ENCODE results near the gene PXMP4. TPM values are rescaled to one million over a fixed set of nuclear protein-coding genes. Genes with fewer than 3 reads are reported as not detected.

PXMP4 gene
- total RNA-seq, 4 donors from 2014 or later = 3.4 to 11.7 (median 7.6) TPM

DNA sequence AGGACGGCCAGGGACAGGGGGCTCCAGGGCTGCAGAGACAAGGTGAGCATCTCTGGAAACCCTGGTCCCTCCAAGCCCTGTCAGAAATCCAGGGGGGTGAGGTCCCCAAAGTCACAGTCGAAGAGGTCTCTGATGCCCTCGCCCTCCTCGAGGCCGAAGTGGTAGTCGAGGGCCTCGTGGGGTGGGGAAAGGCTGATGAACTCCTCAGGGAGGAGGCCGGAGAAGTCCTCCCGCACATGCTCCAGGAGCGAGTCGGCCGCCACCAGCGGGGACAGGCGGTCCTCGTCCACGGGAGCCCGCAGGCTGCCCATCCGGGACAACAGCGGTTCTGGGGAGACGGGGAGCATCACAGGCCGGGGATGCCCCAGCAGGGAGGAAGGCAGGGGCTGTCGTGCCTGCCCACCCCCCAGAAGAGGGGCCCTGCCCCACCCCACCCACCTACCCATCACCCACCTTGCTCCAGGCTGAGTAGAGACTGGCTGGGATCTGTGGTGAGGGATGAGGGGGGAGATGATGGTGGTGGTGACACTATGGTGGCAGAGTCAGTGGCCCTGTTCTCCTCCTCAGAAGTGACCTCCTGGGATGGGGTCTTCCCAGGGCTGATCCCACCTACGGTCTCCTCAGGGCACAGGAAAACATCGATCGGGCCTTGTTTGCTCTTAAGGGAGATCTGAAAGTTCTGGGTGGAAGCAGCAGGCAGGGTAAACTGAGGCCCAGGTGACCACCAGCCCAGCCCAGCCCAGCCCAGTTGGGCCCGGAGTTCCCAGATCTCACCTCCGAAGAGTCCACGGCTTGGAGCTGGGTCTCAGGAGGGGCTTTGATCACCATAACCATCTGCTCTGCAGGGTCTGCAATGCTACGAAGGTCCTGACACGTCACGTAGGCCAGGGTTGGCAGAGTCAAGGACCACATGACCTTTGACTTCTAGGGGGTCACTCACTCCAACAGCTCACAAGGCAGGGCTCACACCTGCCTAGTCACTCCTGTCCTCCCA, 43.2 kb downstream of the PXMP4 start:
- Histone ChIP-seq H3K9me3 (no peaks in the 10 kb centered on the region), H3K4me3 (no peak overlapping the region), H3K27me3 (no peaks in the 10 kb centered on the region), H3K4me1 (peaks cover 28 to 56% (median 29%) of the 10 kb centered on the region in 3 donors), H3K27ac (peak overlapping the region; percentile 3 to 94 (median 86)), H3K36me3 (no peaks in the 10 kb centered on the region)
- no peak for DNase-seq
- 96 to 99% methylated on average over 15 to 20 of the region's 31 CpGs for WGBS, 2 donors
- intact Hi-C loops (cut with DNase I) = no loop called here
- no peak for TF ChIP-seq POLR2A (IDR thresholded peaks at IDR 0.05)
- TF ChIP-seq, protein P1, sequence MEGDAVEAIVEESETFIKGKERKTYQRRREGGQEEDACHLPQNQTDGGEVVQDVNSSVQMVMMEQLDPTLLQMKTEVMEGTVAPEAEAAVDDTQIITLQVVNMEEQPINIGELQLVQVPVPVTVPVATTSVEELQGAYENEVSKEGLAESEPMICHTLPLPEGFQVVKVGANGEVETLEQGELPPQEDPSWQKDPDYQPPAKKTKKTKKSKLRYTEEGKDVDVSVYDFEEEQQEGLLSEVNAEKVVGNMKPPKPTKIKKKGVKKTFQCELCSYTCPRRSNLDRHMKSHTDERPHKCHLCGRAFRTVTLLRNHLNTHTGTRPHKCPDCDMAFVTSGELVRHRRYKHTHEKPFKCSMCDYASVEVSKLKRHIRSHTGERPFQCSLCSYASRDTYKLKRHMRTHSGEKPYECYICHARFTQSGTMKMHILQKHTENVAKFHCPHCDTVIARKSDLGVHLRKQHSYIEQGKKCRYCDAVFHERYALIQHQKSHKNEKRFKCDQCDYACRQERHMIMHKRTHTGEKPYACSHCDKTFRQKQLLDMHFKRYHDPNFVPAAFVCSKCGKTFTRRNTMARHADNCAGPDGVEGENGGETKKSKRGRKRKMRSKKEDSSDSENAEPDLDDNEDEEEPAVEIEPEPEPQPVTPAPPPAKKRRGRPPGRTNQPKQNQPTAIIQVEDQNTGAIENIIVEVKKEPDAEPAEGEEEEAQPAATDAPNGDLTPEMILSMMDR (IDR thresholded peaks at IDR 0.05) = no peak

DNA sequence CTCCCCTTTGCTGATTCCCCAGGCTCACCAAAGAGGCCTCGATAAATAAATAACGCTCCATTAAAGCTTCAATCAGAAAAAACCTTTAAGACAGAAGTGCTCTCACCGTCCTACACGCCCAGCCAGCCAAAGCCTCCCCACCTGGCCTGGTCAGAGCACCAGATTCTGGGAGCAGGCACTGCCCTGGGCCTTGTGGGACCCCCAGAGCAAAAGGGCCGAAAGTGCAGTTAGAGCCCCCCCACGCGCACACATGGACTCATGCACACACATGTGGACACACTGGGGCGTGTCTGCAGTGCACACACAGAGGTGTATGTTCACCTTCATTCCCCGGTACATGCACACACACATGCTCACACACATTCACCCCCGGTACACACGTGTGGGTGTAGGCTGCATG, 44.0 kb downstream of the PXMP4 start:
- 96 to 100% methylated on average over 4 to 7 of the region's 11 CpGs for WGBS, 2 donors
- H3K27ac ChIP-seq = peak overlapping the region; percentile 81 to 94 (median 88)
- no peak overlapping the region for H3K4me3 ChIP-seq
- no peaks in the 10 kb centered on the region for H3K27me3 ChIP-seq
- no peak for DNase-seq
- peaks cover 28 to 63% (median 29%) of the 10 kb centered on the region in 3 donors for H3K4me1 ChIP-seq
- peaks cover 0 to 4% (median 0%) of the 10 kb centered on the region in 3 donors for H3K36me3 ChIP-seq
- H3K9me3 ChIP-seq = no peaks in the 10 kb centered on the region
- TF ChIP-seq, protein P1 (IDR thresholded peaks at IDR 0.05) = no peak
- TF ChIP-seq POLR2A (IDR thresholded peaks at IDR 0.05) = no peak
- intact Hi-C loops (cut with DNase I) = no loop called here

DNA sequence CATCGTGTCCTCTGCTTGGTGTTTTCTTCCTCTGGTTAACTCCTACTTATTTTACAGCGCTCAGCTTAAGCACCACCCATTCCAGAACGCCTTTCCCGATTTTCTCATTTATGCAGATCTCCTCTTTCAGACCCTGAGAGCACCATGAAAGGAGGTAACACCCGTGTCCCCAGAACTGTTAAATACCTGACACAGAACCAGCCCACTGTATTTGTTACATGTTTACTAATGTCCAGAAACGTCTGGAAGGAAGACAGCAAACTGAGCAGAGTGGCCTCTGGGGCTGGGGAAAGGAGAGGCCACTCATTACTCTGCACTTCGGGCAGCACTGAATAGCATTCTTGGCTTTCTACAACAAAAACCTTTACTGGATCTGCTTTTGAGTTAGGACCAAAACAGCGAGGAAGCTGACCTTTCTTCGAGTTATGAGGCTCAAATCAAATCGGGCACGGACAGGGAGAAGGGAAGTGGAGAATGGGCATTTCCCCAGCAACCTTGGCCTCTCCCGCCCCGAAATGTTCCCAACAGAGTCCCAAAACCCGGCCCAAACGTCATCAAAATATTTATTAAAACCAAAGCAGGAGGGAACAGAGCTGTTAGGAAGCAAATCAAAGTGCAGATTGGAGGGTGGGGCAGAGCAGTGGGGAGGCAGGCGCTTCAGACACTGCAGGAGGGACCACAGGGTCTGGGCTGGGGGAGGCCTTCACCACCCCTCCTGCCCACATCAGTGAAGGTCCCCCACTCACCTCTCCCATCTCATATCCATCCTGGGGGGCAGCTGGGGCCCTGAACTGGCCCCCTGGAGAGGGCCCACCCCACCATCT, 44.8 kb downstream of the PXMP4 start:
- intact Hi-C loops (cut with DNase I) = no loop called here
- no peaks in the 10 kb centered on the region for H3K9me3 ChIP-seq
- DNase-seq = no peak
- H3K4me1 ChIP-seq = peaks cover 28 to 67% (median 29%) of the 10 kb centered on the region in 3 donors
- 44 to 57% methylated on average over 14 to 16 of the region's 16 CpGs for WGBS, 2 donors
- no peaks in the 10 kb centered on the region for H3K27me3 ChIP-seq
- TF ChIP-seq POLR2A (IDR thresholded peaks at IDR 0.05) = no peak
- TF ChIP-seq, protein P1 (IDR thresholded peaks at IDR 0.05) = no peak
- H3K4me3 ChIP-seq = peak overlapping the region; percentile 61 to 87 (median 69)
- H3K36me3 ChIP-seq = peaks cover 0 to 11% (median 0%) of the 10 kb centered on the region in 3 donors
- H3K27ac ChIP-seq = peak overlapping the region; percentile 81 to 94 (median 88)

DNA sequence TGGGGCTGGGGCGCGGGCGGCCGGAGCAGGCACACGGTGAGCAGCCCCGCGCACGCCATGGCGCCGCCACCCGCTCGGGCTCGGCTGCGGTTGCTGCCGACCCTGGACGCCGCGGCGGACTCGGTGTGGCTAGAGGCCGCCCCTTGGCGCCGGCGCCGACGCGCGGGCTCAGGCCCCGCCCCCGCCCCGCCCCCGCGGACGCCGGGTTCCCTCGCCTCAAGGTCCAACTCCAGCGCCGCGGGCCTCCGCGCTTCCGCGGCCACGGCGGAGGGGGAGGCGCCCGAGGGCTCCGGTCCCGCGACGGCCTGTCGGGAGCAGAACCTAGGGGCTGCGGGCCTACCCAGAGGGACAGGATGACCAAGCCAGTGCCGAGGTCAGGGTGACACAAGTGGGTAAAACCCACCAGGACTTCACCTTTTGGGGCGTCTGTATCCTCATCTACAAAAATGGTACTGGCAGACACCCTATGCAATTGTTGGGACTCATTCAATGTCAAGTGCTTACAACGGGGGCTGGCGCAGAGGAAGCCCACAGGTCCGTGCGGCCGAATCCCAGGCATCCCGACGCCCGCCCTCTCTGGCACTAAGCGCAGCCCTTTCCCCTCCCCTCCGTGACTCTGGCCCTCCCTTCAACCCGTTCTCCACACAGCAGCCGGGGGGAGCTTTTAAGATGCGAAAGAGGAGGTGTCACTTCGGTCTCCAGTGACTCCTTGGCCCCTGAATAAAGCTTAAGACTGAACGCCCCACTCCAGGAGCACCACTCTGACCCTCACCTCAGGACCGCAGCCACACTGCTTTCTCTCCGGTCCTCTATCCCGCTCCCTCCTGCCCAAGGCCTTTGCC, 45.6 kb downstream of the PXMP4 start, which contains the start of gene NECAB3:
Gene NECAB3, minus strand, starts transcription at position 135 of the 842 bp plus-strand sequence. Its CDS starts 76 bp downstream, at position 59.
- DNase-seq = no peak
- 12 to 13% methylated on average over 13 to 20 of the region's 73 CpGs for WGBS, 2 donors
- intact Hi-C loops (cut with DNase I) = no loop called here
- no peaks in the 10 kb centered on the region for H3K9me3 ChIP-seq
- TF ChIP-seq, protein P1 (IDR thresholded peaks at IDR 0.05) = no peak
- TF ChIP-seq POLR2A (IDR thresholded peaks at IDR 0.05) = peak in 2 of 4 donors; percentile 44 to 47
- peaks cover 0 to 20% (median 0%) of the 10 kb centered on the region in 3 donors for H3K36me3 ChIP-seq
- peaks cover 28 to 71% (median 29%) of the 10 kb centered on the region in 3 donors for H3K4me1 ChIP-seq
- H3K27me3 ChIP-seq = no peaks in the 10 kb centered on the region
- H3K4me3 ChIP-seq = peak within 1 kb of the TSS; percentile 61 to 87 (median 69)
- H3K27ac ChIP-seq = peak within 1 kb of the TSS; percentile 81 to 94 (median 88)

All from esophagus squamous epithelium (tissue), 5 donors.